Anterior cingulate cortex (tissue), 58 donors: ENCODE data around the gene MTHFD2.

ENCODE experiments used
- DNase-seq, 58 donors: peaks; one replicate each; lab custom pipeline; 2025; lab: John Stamatoyannopoulos, UW

The MTHFD2 gene

GRCh38 chr2:74260495-74260894, 62.1 kb downstream of the MTHFD2 start:
- no peak for DNase-seq

DNA sequence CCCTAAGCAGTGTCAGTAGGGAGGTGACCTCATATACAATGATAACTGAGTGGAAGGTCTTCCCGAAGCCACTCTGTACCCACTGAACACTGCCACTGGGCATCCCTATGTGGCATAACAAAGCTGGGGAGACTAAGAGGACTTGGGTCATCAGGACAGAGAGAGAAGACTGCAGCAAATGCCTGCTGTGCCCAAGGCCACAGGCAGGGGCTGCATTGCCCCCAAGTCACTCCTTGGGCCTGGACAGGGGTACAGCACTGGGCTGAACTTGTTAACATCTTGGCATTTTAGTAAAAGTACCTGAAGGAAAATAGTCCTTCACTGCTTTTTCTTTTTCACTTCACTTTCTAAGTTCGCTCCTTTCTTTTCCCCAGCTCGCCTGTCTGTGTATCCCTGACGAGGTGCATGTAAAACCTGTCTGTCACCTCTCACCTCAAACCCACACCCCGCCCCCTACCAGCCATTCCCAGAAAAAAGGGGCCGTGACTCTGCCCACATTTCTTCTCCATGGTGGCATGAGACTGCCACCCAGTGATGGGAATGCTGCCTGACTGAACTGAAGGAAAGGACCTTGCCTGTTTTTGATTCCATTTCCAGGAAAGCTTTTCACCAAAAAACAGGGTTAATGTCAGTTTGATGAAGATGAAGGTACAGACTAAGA, 62.9 kb downstream of the MTHFD2 start:
- DNase-seq = peak in 13 of 58 donors; percentile 1 to 38 (median 7)

DNA sequence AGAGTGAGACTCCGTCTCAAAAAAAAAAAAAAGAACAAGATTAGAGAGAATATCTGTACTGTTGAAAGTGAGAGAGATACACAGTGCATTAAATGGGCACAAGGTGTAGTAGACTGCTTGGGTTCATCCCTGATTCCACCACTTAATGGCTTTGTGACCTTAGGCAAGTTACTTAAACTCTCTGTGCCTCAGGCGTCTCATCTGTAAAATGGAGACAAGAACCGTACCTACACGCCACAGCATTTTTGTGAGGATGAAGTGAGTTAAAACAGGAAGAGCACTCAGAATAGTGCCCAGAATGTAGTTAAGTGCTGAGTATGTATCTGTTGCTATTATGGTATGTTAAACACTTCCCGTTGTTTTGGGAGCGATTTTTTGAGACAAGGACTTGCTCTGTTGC, 64.3 kb downstream of the MTHFD2 start:
- no peak for DNase-seq

DNA sequence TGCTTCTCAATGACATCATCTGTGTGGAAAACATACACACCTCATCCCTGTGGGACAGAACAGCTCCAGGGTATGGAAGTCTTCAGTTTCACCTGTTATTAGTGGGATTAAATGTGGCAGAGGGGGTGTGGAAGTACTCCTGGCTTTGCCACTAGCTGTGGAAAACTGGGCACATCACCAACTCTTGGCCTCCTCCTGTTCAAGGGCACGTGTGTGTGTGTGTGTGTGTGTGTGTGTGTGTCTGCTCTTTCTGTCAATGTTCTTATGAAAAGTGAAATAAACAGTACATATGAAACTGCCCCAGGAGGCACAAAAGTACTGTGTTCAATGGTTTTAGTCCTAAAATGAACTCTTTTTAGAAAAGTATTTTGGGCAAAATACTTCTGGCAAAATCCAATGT, 65.9 kb downstream of the MTHFD2 start:
- no peak for DNase-seq

DNA sequence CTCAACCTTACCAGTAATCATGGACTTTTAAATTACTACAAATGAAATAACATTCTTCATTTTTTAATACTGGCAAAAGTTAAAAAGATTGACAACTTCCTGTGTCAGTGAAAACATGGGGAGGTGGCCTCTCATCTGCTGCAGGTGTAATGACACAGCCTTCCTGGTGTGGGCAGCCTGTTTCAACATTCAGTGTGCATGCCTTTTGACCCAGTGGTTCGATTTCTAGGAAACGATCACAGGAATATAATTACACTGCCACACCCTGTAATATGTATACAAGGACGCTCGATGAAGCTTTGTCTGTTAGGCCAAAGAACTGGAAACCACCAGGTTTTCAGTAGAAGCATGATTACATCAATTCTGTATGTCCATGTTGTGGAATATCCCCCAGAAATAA, 68.7 kb downstream of the MTHFD2 start:
- no peak for DNase-seq
